GM21737 (cell line): ENCODE measurements around the gene RBX1.
"Not testable (repeated sequence)": the region's sequence is repeated elsewhere in the genome, so short reads cannot be mapped to it uniquely, and the experiment has no call there.

Source experiments
- ATAC-seq: cut with Tn5 transposase; IDR thresholded peaks from one replicate; pipeline ENCODE4 v1.9.1; 2021; ENCODE audit warnings: mild to moderate bottlenecking, moderate library complexity; ENCODE audit not compliant: unreplicated experiment

Gene RBX1

GRCh38 chr22:40967111-40967760 is 16.1 kb downstream of the RBX1 start:
- ATAC-seq: no peak

- ATAC-seq: no peak
Measured at GRCh38 chr22:40972587-40972986, 21.4 kb downstream of the RBX1 start.

DNA sequence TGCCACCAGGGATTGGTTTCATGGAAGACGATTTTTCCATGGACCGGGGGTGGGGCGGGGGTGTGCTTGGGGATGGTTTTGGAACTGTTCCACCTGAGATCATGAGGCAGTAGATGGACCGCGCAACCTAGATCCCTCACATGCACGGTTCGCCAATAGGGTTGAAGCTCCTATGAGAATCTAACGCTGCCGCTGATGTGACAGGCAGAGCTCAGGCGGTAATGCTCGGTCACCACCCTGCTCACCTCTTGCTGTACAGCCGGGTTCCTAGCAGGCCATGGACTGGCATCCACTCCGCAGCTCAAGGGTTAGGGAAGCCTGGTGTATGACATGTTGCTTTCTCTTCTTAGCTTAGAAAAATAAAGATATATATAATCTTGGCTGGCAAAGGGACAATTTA is 22.0 kb downstream of the RBX1 start:
- ATAC-seq: no peak

- ATAC-seq: no peak
Measured at GRCh38 chr22:40975366-40975765, 24.2 kb downstream of the RBX1 start.

- no peak for ATAC-seq
Measured at GRCh38 chr22:40976866-40977700, 25.9 kb downstream of the RBX1 start.

- no peak for ATAC-seq
Measured at GRCh38 chr22:40979198-40979597, 28.0 kb downstream of the RBX1 start.

GRCh38 chr22:40979871-40980270 is 28.7 kb downstream of the RBX1 start:
- no peak for ATAC-seq

- ATAC-seq: no peak
Measured at GRCh38 chr22:40982482-40983385, 31.6 kb downstream of the RBX1 start.

DNA sequence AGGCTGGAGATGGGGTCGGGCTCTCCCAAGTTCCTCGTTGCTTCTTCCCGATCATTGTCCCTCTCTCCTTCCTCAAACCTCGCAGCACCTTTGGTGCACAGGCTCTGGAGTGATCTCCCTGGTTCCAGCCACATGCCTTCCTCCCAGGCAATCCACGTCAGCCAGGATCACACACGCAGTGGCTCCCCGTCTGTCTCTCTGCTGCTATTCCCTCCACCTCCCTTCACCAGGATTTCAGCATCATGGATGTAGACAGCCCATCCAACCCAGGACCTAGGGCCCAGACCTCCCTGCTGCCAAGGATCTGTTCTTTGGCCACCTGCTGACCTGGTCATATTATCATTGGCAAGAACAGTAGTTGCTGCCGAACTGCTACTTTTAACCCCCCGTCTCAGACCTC is 40.1 kb downstream of the RBX1 start:
- ATAC-seq: no peak

- ATAC-seq: no peak
Measured at GRCh38 chr22:40995821-40996220, 44.6 kb downstream of the RBX1 start.

DNA sequence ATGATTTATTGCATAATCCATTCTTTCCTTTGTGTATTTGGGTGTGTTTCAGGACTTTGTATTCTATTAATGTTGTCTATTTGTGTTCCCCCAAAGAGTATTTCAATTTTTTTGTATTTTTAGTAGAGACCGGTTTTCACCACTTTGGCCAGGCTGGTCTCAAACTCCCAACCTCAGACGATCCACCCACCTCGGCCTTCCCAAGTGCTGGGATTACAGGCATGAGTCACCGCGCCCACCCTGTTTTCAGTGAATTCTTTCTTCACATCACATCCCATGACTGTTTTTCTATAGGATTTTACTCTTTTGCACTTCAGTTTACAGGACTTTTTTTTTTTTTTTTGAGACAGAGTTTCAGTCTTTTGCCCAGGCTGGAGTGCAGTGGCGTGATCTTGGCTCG is 46.3 kb downstream of the RBX1 start:
- ATAC-seq: no peak

- ATAC-seq: no peak
Measured at GRCh38 chr22:41000040-41000565, 48.9 kb downstream of the RBX1 start.

DNA sequence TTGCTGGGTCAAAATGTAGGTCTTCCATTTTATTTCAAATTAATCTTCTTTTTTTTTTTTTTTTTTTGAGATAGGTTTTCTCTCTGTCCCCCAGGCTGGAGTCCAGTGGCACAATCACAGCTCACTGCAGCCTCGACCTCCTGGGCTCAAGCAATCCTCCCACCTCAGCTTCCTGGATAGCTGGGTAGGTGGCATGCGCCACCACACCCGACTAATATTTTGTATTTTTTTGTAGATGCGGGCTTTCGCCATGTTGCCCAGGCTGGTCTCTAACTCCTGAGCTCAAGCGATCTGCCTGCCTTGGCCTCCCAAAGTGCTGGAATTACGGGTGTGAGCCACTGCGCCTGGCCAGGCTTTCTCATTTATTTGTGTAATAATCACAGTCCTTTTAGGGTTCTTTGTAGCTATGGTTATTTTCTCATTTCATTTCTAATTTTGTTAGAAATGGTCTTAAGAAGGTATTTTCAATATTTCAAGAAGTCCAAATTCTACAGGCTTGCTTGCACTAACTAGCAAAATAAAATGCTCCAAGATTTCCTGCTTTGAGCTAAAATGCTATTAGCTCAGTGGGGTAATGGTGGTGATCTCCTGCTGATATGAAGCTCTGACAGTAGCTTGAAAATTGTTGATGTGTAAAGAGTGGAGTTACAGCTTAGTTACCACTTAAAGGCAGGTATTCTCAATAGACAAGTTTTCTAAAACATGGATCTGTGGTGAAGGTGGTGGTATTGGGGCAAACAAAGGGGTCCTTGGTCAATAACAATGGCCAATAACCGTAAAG is 50.0 kb downstream of the RBX1 start:
- ATAC-seq: no peak

- ATAC-seq: no peak
Measured at GRCh38 chr22:41001722-41002122, 50.5 kb downstream of the RBX1 start.

DNA sequence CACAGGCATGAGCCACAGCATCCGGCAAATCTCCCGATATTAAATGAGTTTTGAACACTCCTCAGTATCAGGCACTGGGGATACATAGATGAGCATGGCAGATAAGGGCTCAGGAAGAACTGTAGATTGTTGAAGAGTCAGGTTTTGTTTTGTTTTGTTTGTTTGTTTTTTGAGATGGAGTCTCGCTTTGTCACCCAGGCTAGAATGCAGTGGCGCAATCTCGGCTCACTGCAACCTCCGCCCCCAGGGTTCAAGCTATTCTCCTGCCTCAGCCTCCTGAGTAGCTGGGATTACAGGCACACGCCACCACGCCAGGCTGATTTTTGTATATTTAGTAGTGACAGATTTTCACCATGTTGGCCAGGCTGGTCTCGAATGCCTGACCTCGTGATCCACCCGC is 51.2 kb downstream of the RBX1 start:
- not testable (repeated sequence) for ATAC-seq

DNA sequence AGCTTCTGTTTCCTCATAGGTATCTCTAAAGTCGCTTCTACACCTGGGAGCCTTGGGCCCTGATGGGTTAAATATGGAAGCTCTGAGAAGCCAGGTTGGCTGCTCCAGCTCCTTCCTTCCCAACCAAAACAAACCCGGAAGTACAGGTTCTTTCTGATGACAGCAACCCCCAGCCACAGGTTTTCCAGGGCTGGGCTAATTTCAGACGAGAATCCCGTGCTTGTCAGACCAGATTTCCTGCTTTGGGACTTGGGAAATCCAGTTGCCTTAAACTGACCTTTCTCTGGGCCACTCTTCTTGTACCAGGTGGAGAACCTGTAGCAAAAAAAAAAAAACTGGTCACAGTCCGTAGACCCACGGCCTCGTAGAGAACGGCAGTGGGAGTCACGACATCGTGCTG is 51.9 kb downstream of the RBX1 start:
- ATAC-seq: no peak

DNA sequence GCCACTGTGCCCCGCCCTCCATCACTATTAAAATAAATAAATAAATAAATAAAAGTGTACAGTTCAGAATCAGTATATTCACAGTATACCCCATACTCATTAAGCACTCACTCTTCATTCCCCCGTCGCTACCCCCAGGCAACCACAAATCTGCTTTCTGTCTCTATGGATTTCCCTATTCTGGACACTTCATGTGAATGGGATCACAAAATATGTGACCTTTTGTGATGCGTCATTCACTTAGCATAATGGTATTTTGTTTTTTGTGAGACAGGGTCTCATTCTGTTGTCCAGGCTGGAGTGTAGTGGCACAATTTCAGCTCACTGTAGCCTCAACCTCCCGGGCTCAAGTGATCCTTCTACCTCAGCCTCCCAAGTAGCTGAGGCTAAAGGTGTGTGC is 52.8 kb downstream of the RBX1 start:
- ATAC-seq: no peak

- no peak for ATAC-seq
Measured at GRCh38 chr22:41009222-41009948, 58.2 kb downstream of the RBX1 start.

DNA sequence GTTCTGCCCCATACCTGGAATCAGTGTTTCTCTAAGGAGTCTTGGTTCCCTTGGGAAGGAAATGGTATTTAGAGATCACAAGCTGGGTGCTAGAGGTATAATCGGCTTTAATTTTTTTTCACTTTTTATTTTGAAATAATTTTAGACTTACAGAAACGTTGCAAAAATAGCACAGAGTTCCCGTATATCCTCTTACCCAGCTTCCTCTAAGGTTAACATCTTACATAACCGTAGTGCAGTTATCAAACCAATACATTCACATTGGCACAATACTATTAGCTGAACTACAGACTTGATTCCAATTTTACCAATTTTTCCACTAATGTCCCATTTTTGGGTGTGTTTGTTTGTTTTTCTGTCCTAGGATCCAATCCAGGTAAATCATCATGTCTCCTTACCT is 63.8 kb downstream of the RBX1 start:
- ATAC-seq: no peak
